Body of pancreas (tissue), 4 donors: Measurements from ENCODE around the gene IGF1R.

ENCODE experiments used
- CTCF ChIP-seq, 7 experiments: fragments of 450-650 bp in 4 of 7; fragments of 200-600 bp in 3 of 7; sonication (generic) in 3 of 7; IDR thresholded peaks; one replicate each; pipeline ENCODE4 v1.5.1; 2016 to 2019; ENCODE audit warnings: antibody characterized with exemption in 7 of 7
- POLR2A ChIP-seq, 3 donors: fragments of 450-650 bp; IDR thresholded peaks; one replicate each; pipeline ENCODE4 v1.6.1; 2016; ENCODE audit warnings: antibody characterized with exemption in 3 of 3, mild to moderate bottlenecking in 2 of 3

GRCh38 chr15:98981851-98982722 is 333.7 kb downstream of the IGF1R start:
- TF ChIP-seq CTCF (IDR thresholded peaks at IDR 0.05), result no peak
- no peak for TF ChIP-seq POLR2A (IDR thresholded peaks at IDR 0.05)
